Uterus (tissue), 2 donors: Measurements from ENCODE around the gene PLA2G5.

Experiments used
- CTCF ChIP-seq, 4 experiments: fragments of 200-600 bp in 2 of 4; fragments of 450-650 bp in 2 of 4; sonication (generic) in 2 of 4; IDR thresholded peaks; one replicate each; pipeline ENCODE4 v1.5.1; 2016 to 2019; ENCODE audit warnings: antibody characterized with exemption in 4 of 4, mild to moderate bottlenecking in 2 of 4, moderate library complexity in 1 of 4
- POLR2A ChIP-seq, 2 donors: fragments of 450-650 bp; IDR thresholded peaks; one replicate each; pipeline ENCODE4 v1.6.1; 2016; ENCODE audit warnings: antibody characterized with exemption in 2 of 2, mild to moderate bottlenecking in 1 of 2, moderate library complexity in 1 of 2

GRCh38 chr1:20083178-20083944, 13.4 kb downstream of the PLA2G5 start:
- TF ChIP-seq CTCF (IDR thresholded peaks at IDR 0.05) (no peak), POLR2A (IDR thresholded peaks at IDR 0.05) (no peak)
